ENCODE measurements around the gene DCLRE1B. TPM values are rescaled to one million over a fixed set of nuclear protein-coding genes. Genes with fewer than 3 reads are reported as not detected.

The DCLRE1B gene
- total RNA-seq, 1 donor from 2014 or later: 6.4 TPM

DNA sequence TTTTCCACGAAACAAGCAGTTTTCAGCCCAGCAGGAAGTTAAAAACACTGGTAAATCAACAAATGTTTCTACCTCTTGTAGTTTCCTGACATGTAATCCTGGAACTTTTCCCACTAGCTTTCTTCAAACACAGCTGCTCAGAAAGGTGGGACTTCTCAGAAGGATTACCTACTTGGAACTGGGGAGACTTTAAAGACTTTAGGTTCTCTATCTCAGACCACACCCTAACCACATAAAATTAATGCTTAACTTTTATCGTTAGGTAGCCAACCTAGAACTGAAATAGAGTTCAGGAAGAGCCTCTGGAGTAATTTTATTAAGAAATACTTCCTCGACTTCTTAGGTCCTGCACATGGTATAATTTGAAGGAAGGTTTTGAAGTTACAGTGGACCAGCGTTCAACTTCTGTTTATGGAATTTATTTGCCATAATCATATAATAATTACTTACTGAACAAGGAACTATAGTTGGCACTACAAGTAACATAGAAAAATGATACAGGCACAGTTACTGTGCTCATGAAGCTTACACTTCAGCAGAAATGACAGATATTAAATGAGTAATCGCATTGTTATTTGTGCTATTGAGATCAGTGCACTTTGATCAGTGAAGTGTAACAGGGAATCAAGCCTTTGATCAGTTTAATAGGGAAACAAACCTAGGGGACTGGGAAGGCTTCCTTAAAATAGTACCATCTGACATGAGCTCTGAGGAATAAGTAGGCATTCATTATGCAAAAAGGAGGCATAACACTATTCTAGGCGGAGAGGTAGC, 17.5 kb upstream of the DCLRE1B start, which contains the start of gene BCL2L15:
TSS of gene BCL2L15 (minus strand) at position 180 of the 774 bp plus-strand sequence. CDS start 206 bp downstream, outside the sequence.
- DNase-seq: no peak

- no peak for DNase-seq
These were observed 14.3 kb upstream of the DCLRE1B start for GRCh38 chr1:113890816-113891215.

DNA sequence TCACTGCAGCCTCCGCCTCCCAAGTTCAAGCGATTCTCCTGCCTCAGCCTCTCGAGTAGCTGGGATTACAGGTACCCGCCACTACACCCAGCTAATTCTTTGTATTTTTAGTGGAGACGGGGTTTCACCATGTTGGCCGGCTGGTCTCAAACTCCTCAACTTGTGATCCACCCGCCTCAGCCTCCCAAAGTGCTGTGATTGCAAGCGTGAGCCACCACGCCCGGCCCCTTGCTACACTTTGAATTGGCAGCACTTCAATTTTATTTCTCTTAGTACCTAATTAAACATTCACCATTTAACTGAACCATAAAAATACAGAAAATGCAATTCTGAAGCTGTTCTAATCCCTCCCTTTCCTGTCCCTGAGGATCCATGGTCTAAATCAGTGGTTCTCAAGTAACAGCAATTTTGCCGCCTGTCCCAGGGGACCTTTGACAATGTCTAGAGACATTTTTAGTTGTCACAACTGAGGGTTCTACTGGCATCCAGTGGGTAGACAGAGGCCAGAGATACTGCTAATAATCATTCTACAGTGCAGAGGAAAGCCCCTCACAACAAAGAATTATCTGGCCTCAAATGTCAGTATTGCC, 13.4 kb upstream of the DCLRE1B start:
- DNase-seq: no peak

DNA sequence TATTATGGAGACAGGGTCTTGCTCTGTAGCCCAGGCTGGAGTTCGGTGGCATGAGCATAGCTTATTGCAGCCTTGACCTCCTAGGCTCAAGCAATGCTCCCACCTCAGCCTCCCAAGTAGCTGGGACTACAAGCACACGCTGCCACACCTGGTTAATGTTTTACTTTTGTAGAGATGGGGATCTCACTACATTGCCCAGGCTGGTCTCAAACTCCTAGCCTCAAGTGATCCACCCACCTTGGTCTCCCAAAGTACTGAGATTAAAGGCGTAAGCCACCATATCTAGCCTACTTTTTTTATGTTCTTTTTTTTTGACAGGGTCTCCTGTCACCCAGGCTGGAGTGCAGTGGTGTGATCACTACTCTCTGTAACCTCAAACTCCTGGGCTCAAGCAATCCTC, 11.9 kb upstream of the DCLRE1B start:
- DNase-seq: no peak

GRCh38 chr1:113895098-113895497, 10.0 kb upstream of the DCLRE1B start:
- DNase-seq: no peak

GRCh38 chr1:113895961-113896360, 9.2 kb upstream of the DCLRE1B start:
- no peak for DNase-seq

DNA sequence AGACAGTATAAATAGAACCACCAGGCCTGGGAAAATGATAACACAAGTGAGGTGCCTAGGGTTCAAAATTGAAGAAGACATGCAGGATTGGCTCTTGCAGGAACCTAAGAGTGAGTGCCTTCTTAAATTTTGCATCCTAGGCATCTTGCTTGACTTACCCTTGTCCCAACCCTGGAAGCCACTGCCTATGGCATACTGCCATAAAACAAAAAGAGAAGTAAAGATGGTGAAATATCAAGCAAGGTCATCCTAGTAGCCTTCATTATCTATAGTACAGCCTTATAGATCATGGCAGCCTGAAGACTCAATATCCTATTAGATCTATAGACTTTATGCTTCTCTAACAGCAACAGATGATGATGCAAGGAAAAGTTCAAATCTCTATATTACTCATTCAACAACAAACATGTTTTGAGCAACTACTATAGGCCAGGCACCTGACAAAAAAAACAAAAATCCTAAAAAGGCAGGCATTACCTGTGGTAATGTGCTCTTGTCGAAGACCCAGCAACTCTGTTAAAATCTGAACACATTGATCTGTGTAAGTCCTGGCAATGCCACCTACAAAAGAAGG, 6.8 kb upstream of the DCLRE1B start:
- DNase-seq: no peak

DNA sequence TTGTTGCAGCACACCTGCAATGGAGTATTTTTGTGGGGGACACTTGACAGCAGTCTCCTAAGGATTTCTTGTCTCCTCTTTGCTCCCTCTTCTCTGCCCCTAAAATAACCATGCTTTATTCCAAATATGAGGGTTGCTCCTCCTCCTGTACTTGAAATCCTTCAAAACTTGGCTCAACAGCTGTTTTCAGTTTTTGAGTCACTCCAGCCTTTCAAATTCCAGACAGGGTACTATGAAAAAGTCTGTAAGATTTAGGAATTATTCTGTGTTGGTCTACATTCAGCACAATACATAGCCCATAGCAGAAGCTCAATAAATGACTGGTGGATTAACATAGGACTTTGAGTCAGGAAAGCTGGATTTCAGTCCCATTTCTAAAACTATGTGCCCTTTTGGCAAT, 6.0 kb upstream of the DCLRE1B start:
- no peak for DNase-seq

DNA sequence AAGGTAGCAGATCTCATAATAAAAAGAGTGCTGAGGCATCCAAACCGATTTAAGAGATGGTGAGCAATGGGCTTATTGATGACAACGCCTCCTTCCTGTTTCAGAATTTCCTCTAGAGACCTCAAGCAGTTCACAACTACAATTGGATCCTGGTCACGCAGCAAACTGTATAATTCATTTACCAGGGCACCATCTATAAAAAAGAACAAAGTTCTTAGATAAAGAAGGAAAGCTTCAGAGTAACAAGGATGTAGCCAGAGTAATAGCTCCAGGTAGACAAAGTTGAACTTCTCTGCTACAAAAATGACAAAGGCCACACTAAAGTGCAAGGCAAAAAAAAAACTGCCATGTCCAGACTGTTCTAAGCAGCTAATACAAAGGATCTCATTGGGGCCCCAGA, 3.9 kb upstream of the DCLRE1B start:
- DNase-seq: no peak

DNA sequence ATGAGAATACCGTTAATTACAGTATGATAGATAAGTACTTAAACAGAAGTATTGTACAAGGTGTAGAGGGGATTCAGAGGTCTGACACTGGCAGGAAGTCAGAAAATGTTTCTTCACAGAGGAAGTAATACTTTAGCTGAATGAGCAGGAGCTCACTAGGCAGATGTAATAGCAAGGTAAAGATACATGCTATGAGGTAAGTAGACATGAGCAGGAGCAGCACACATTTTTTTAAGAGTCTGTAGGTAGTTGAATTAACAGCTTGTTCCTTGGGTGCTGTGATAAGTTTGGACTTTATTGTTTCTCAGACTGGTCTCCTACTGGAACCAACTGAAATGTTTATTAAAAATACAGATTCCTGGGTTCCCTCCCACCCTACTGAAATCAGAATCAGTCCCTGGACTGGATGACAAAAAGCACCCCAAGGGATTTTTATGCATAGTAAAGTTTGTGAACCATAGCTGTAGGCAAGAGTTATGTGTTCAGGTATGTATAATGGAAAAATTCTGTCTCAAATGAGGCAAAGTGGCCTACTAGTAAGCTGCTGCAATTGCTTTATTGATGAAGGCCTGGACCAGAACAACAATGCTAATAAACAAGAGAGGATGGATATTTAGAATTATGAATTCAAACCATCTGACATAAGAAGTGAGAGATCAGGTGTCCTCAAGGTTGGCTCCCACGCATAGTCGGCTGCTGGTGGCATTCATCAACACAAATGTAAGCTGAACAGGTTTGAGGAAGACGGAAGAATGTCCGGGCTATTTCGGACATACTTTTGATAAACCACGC, 1.4 kb upstream of the DCLRE1B start:
- DNase-seq: no peak

- peak; percentile 79 for DNase-seq
These were observed 843 bp upstream of the DCLRE1B start for GRCh38 chr1:113904293-113904673.

DNA sequence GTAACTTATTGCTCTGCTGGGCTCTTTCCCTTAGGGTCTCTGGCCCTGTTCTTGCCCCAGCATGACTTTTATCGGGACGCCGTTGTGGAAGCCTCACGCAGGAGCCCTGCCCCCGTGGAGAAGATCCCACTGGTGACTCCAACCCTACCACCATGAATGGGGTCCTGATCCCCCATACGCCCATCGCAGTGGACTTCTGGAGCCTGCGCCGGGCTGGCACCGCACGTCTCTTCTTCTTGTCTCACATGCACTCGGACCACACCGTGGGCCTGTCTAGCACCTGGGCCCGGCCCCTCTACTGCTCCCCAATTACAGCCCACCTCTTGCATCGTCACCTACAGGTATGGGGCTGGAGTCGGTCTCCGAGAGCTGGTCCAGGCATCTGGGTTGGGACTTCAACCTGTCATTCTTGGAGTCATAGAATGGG, 322 bp downstream of the DCLRE1B start:
- no peak for DNase-seq

GRCh38 chr1:113912594-113913311, 7.6 kb downstream of the DCLRE1B start:
- DNase-seq: no peak

DNA sequence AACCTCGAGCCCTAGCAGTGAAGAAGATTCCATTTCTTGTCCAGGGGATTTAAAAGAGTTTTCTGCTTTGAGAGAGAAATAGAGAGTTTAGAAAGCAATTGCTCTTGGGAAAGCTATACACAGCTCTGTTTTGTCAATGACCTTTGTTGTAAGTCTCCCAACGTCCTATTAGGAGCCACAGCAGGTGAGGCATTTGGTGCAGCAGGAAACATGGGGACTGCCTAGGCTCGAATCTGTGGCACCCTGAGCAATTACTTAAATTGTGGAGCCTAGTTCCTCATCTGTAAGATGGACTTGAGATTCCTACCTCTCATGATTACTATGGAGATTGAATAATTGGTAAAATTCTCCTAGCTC, 8.2 kb downstream of the DCLRE1B start:
- no peak for DNase-seq

DNA sequence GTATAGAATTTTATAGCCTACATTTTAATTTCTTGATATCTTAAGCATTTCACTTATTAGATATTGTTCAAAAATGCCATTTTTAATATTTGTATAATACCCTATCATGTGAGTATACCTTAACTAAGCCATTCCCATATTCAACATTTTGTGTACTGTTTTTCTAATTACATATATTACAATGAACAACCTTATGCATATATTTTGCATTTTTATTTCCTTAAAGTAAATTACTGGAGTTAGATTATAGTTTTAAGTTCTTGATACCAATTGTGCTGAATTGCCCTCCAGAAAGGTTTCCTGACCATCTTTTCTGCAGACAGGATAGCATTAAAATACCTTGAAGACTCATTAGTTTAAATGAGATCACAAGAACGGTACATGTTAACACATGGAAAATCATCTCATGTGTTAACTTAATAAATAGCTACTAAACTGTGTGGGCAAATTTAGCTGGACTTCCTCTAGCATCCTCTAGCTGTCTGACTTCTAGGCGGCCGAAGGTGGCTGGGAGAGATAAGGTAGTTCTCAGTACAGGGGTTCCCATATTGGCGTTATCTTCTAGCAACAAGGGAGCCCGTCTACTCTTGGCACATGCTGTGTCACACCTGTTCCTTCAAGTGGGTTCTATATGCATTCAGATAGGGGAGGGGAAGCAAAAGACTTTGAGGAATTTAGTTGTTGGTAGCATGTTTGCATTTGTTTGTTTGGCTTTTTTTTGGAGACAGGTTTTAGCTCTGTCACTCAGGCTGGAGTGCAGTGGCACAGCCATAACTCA, 8.9 kb downstream of the DCLRE1B start:
- no peak for DNase-seq

- DNase-seq: no peak
These were observed 11.8 kb downstream of the DCLRE1B start for GRCh38 chr1:113916974-113917373.

DNA sequence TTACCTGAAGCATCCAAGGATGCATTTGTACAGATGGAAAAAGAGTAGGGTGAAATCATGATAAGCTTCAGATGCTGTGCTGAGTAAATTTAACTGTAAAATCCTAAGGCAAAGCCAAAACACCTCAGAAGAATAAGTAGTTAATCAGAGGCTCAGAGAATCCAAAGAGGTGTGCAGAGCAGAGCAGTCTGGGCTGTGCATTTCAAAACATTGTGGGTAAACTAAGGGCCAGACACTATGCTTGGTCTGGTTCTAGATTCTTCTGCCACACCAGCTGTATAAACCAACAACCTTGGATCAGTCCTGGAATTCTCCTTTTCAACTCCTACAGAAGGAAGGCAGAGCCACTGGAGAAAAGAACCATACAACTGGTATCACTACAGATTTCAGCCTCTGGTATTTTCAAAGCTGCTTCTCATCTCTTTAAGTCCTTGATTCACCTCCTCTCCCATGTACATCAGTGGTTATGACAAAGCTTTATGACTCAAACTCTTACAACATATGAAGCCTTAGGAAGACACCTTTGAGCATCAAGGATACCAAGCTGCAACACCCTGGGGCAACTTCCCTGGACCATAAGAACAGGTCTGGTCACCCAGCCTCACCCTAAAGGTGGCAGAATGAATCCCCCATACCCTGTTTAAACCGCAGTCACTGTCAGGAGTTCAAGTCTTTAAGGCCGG, 12.4 kb downstream of the DCLRE1B start:
- no peak for DNase-seq

- DNase-seq: no peak
These were observed 13.1 kb downstream of the DCLRE1B start for GRCh38 chr1:113918243-113918642.

DNA sequence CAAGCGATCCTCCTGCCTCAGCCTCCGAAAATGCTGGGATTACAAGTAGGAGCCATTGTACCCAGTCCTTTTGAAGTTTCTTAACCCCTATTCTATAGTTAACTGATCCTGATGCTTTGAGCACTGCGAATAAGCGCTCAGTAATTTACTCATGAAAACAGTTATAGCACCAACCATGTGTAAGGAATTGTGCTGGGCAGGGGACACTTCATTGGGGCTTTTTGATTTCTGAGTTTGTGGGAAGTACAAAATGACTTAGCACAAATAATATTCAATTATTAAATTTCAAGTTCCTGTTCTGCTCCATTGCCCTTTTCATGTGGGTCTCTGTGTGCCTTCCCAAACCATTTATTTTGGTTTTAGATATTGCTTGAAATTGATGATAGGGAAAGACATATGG, 17.8 kb downstream of the DCLRE1B start:
- no peak for DNase-seq

DNA sequence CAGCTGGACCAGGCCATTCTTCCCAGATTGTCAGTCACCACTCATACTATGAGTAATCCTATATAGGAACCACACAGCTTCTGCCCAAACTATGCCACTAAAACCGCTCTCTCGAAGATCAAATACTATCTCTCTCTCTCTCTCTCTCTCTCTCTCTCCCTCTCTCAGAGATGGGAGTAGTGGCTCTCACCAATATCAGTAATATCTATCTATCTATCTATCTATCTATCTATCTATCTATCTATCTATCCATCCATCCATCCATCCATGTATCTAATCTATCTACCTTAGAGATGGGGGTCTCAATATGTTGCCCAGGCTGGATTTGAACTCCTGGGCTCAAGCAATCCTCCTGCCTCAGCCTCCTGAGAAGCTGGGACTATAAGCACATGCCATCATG, 19.3 kb downstream of the DCLRE1B start:
- DNase-seq: no peak
